Fibroblast of mammary gland (primary cell): Measurements from ENCODE around the gene KSR1.
"Not testable (repeated sequence)": the region's sequence is repeated elsewhere in the genome, so short reads cannot be mapped to it uniquely, and the experiment has no call there.

Experiments used
- DNase-seq: peaks from one replicate; pipeline ENCODE4 v3.0.0-alpha.2; 2010; ENCODE audit warnings: low read depth
- H3K4me3 ChIP-seq: 2 replicates; pipeline ENCODE4 v1.5.1; 2011; ENCODE audit warnings: low read depth, mild to moderate bottlenecking, low read length, moderate library complexity; ENCODE audit not compliant: control insufficient read depth
- CTCF ChIP-seq: conservative IDR thresholded peaks from 2 replicates; pipeline ENCODE4 v1.5.1; 2011; ENCODE audit warnings: low read depth, low read length, inconsistent platforms; ENCODE audit not compliant: control insufficient read depth, insufficient read depth

The KSR1 gene

GRCh38 chr17:27640790-27641189 lies 184.5 kb downstream of the KSR1 start:
- DNase-seq: no peak
- TF ChIP-seq CTCF: no peak
- no peak overlapping the region for H3K4me3 ChIP-seq

- DNase-seq: no peak
- H3K4me3 ChIP-seq: no peak overlapping the region
- TF ChIP-seq CTCF: no peak
These were observed 188.3 kb downstream of the KSR1 start for GRCh38 chr17:27644586-27644985.

- H3K4me3 ChIP-seq, DNase-seq: not testable (repeated sequence)
These were observed 189.4 kb downstream of the KSR1 start for GRCh38 chr17:27645621-27646020.

- no peak for TF ChIP-seq CTCF
- H3K4me3 ChIP-seq: no peak overlapping the region
- no peak for DNase-seq
These were observed 190.0 kb downstream of the KSR1 start for GRCh38 chr17:27646232-27646631.

- no peak for DNase-seq
- no peak for TF ChIP-seq CTCF
- no peak overlapping the region for H3K4me3 ChIP-seq
These were observed 191.5 kb downstream of the KSR1 start for GRCh38 chr17:27647765-27648164.

DNA sequence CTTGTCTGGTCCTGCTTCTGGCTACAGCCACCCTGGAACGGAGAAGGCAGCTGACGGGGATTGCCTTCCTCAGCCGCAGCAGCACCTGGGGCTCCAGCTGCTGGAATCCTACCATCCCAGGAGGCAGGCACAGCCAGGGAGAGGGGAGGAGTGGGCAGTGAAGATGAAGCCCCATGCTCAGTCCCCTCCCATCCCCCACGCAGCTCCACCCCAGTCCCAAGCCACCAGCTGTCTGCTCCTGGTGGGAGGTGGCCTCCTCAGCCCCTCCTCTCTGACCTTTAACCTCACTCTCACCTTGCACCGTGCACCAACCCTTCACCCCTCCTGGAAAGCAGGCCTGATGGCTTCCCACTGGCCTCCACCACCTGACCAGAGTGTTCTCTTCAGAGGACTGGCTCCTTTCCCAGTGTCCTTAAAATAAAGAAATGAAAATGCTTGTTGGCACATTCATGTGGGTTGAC lies 192.9 kb downstream of the KSR1 start:
- not testable (repeated sequence) for H3K4me3 ChIP-seq, DNase-seq

DNA sequence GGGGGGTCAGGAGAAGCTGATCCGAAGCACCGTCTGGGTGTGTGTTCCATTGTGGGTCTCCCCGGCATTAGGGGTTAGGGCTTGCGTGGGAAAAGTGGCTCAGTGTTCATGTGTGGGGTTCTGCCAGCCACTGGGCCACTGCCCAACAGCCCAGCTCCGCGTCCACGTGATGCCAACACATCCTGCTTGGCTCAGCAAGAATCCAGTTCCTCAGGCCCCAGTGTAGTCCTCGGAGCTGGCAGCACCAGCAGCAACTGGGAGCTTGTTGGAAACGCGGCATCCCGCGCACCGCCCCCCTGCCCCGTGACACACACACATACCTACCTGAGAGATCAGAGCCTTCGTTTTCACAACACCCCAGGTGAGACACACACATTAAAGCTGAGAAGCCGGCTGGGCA lies 193.7 kb downstream of the KSR1 start:
- TF ChIP-seq CTCF: no peak
- DNase-seq: no peak
- H3K4me3 ChIP-seq: no peak overlapping the region

DNA sequence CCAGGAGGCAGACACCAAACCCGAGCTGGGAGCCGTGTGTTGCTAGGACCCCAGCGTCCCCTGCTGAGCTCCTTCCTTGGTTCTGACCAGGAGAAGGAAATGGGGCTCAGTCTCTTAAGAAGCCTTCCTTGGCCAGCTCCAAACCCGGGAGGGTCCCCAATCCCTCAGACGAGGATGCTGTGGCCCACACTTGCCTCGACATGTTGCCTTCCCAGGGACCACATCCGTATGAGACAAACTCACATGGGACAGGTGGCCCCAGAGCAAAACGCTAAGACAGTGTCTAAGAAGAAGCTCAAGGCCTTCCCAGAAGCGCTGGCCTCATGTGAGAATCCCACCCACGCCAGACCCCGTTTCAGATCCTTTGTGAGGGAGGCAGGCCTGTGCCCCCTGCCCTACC lies 194.6 kb downstream of the KSR1 start:
- DNase-seq: no peak
- TF ChIP-seq CTCF: no peak
- no peak overlapping the region for H3K4me3 ChIP-seq
